GM12878 (cell line): Measurements from ENCODE around the gene DLK1. TPM values are rescaled to one million over a fixed set of nuclear protein-coding genes. Genes with fewer than 3 reads are reported as not detected.

Experiments
- ATAC-seq: fragments of 200-7000 bp; cut with Tn5 transposase; 3 replicates; pipeline ENCODE4 v1.9.1; 2020; ENCODE audit warnings: mild to moderate bottlenecking, moderate library complexity
- BruUV-seq: library from RNA; stranded (reverse); fragments of 400-500 nt; replicated peaks from 2 replicates; lab custom pipeline; 2021; lab: Mats Ljungman, UMichigan
- CTCF ChIA-PET: fragments of 300-600 bp; sonication (Branson Sonifier 250); formaldehyde crosslinking; extraction: SDS; loops from one replicate; lab custom pipeline; 2021; ENCODE audit warnings: inconsistent platforms; lab: Yijun Ruan, JAX
- POLR2A ChIA-PET: fragments of 350-600 bp; formaldehyde crosslinking; extraction: SDS; loops from one replicate; lab custom pipeline; 2021; ENCODE audit warnings: inconsistent platforms; lab: Charles Lee
- RAD21 ChIA-PET: fragments of 300-600 bp; sonication (Branson Sonifier 250); formaldehyde crosslinking; loops from one replicate; lab custom pipeline; 2023; ENCODE audit warnings: antibody characterized with exemption; ENCODE audit not compliant: unreplicated experiment; lab: Charles Lee
- SMC1A ChIA-PET: fragments of 300-600 bp; sonication (Branson Sonifier 250); formaldehyde crosslinking; loops from one replicate; lab custom pipeline; 2023; ENCODE audit not compliant: unreplicated experiment, uncharacterized antibody; lab: Charles Lee
- DNase-seq: peaks from one replicate; pipeline ENCODE4 v3.0.0-alpha.2; 2011; ENCODE audit warnings: low read depth, low spot score
- FAIRE-seq: peaks from 3 replicates; lab custom pipeline; 2011; peaks lifted over from hg19 to GRCh38; lab: Jason Lieb, UNC
- H2AFZ ChIP-seq: 2 replicates; pipeline ENCODE4 v1.6.0; 2011; ENCODE audit warnings: low read depth, low read length, control low read depth; ENCODE audit not compliant: control insufficient read depth
- H3K27ac ChIP-seq: 2 replicates; pipeline ENCODE4 v1.5.1; 2011; ENCODE audit warnings: control low read depth; ENCODE audit not compliant: control insufficient read depth, insufficient read depth
- H3K27me3 ChIP-seq, 2 experiments: replicated peaks in 1 of 2; 2 replicates each; pipeline versions ENCODE4 v1.6.0 to v1.6.1; 2011; ENCODE audit warnings: low read length in 1 of 2; ENCODE audit not compliant: control insufficient read depth in 2 of 2, insufficient read depth in 2 of 2
- H3K36me3 ChIP-seq, 2 experiments: 2 replicates each; pipeline ENCODE4 v1.5.1; 2011; ENCODE audit warnings: low read length in 1 of 2; ENCODE audit not compliant: control insufficient read depth in 2 of 2, insufficient read depth in 2 of 2
- H3K4me1 ChIP-seq: 2 replicates; pipeline ENCODE4 v1.6.1; 2011; ENCODE audit warnings: mild to moderate bottlenecking, low read length, moderate library complexity, mixed read lengths; ENCODE audit not compliant: control insufficient read depth, insufficient read depth
- H3K4me2 ChIP-seq: 2 replicates; pipeline ENCODE4 v1.6.0; 2011; ENCODE audit warnings: control low read depth; ENCODE audit not compliant: control insufficient read depth, insufficient read depth
- H3K4me3 ChIP-seq: fragments of 200-600 bp; sonication (generic); 2 replicates; pipeline ENCODE4 v1.5.1; 2016
- H3K79me2 ChIP-seq: 2 replicates; pipeline ENCODE4 v1.6.0; 2011; ENCODE audit warnings: low read length; ENCODE audit not compliant: control insufficient read depth, insufficient read depth
- H3K9ac ChIP-seq: 2 replicates; pipeline ENCODE4 v1.8.0; 2011; ENCODE audit warnings: low read length, control low read depth, mixed read lengths; ENCODE audit not compliant: control insufficient read depth, insufficient read depth
- H3K9me3 ChIP-seq: replicated peaks from 3 replicates; pipeline ENCODE4 v1.5.1; 2011; ENCODE audit warnings: mild to moderate bottlenecking, low read length; ENCODE audit not compliant: control insufficient read depth, insufficient read depth
- H4K20me1 ChIP-seq: 2 replicates; pipeline ENCODE4 v1.6.0; 2011; ENCODE audit not compliant: control insufficient read depth, insufficient read depth
- ATF7 ChIP-seq: fragments of 450-650 bp; IDR thresholded peaks from 2 replicates; pipeline ENCODE4 v1.6.1; 2016; ENCODE audit warnings: low read depth, mild to moderate bottlenecking
- BHLHE40 ChIP-seq, 2 experiments: fragments of 450-650 bp in 1 of 2; IDR thresholded peaks; 2 replicates each; pipeline ENCODE4 v1.6.1; 2011 to 2017; ENCODE audit warnings: low read depth in 2 of 2, borderline replicate concordance in 1 of 2, improper control_type of control experiment in 1 of 2, low read length in 1 of 2, mild to moderate bottlenecking in 1 of 2
- CHD1 ChIP-seq: IDR thresholded peaks from 2 replicates; pipeline ENCODE4 v1.6.1; 2012; ENCODE audit warnings: low read depth, low read length, improper control_type of control experiment
- EGR1 ChIP-seq, 2 experiments: IDR thresholded peaks; 1 replicate in 1 of 2; 2 replicates in 1 of 2; pipeline ENCODE4 v1.6.1; 2011 to 2012; ENCODE audit warnings: low read depth in 2 of 2, low read length in 2 of 2, borderline replicate concordance in 1 of 2, mild to moderate bottlenecking in 1 of 2, moderate library complexity in 1 of 2
- EP300 ChIP-seq, 2 experiments: fragments of 150-350 bp in 1 of 2; IDR thresholded peaks; 2 replicates each; pipeline ENCODE4 v1.6.1; 2011 to 2012; ENCODE audit warnings: low read depth in 2 of 2, low read length in 2 of 2, borderline replicate concordance in 1 of 2, improper control_type of control experiment in 1 of 2, inconsistent platforms in 1 of 2; ENCODE audit not compliant: control insufficient read depth in 1 of 2
- ESRRA ChIP-seq: IDR thresholded peaks from 2 replicates; pipeline ENCODE4 v1.6.1; 2012; ENCODE audit warnings: mild to moderate bottlenecking, low read length, improper control_type of control experiment
- EZH2 ChIP-seq: IDR thresholded peaks from 2 replicates; pipeline ENCODE4 v1.6.1; 2012; ENCODE audit warnings: low read depth, mild to moderate bottlenecking, control low read depth, inconsistent platforms, low read length, borderline replicate concordance; ENCODE audit not compliant: control insufficient read depth
- FOXM1 ChIP-seq: IDR thresholded peaks from 2 replicates; pipeline ENCODE4 v1.6.1; 2012; ENCODE audit warnings: low read depth, mild to moderate bottlenecking, inconsistent platforms, low read length, moderate library complexity
- MYB ChIP-seq: fragments of 150-350 bp; IDR thresholded peaks from 2 replicates; pipeline ENCODE4 v1.6.1; 2014; ENCODE audit warnings: mild to moderate bottlenecking, low read depth, low read length, borderline replicate concordance
- NBN ChIP-seq: fragments of 450-650 bp; IDR thresholded peaks from 2 replicates; pipeline ENCODE4 v1.6.1; 2016
- RAD21 ChIP-seq: IDR thresholded peaks from 2 replicates; pipeline ENCODE4 v1.6.1; 2011; ENCODE audit warnings: mild to moderate bottlenecking, low read depth, low read length, moderate library complexity; ENCODE audit not compliant: insufficient read depth
- RELB ChIP-seq: fragments of 450-650 bp; IDR thresholded peaks from 2 replicates; pipeline ENCODE4 v1.6.1; 2017; ENCODE audit warnings: low read depth, mild to moderate bottlenecking, moderate library complexity
- STAT1 ChIP-seq: fragments of 450-650 bp; conservative IDR thresholded peaks from 2 replicates; pipeline ENCODE4 v1.6.1; 2014; ENCODE audit warnings: antibody characterized with exemption, mild to moderate bottlenecking
- SUPT20H ChIP-seq: IDR thresholded peaks from 2 replicates; pipeline ENCODE4 v1.6.1; 2011; ENCODE audit warnings: low read depth, mild to moderate bottlenecking, low read length, moderate library complexity, borderline replicate concordance; ENCODE audit not compliant: control insufficient read depth
- TCF12 ChIP-seq: IDR thresholded peaks from 2 replicates; pipeline ENCODE4 v1.6.1; 2011; ENCODE audit warnings: low read depth, mild to moderate bottlenecking, low read length
- TCF3 ChIP-seq: IDR thresholded peaks from 2 replicates; pipeline ENCODE4 v1.6.1; 2012; ENCODE audit warnings: low read depth, mild to moderate bottlenecking, low read length, borderline replicate concordance; ENCODE audit not compliant: insufficient read depth
- ZNF622 ChIP-seq: fragments of 450-650 bp; IDR thresholded peaks from 2 replicates; pipeline ENCODE4 v1.6.1; 2017; ENCODE audit warnings: mild to moderate bottlenecking, inconsistent platforms
- WGBS: methylation state at CpG from one replicate; pipeline ENCODE4 v1.1.6; 2016; ENCODE audit warnings: low lambda C conversion rate; ENCODE audit not compliant: insufficient replicate concordance, insufficient coverage; ENCODE audit errors: missing lambda C conversion rate; 5-methylcytosine and 5-hydroxymethylcytosine counted together
- in situ Hi-C: fragments of 300-500 bp; cut with MboI; formaldehyde crosslinking; loops from 9 replicates; pipeline ENCODE4 v1.14.3; 2018; ENCODE audit warnings: mixed read lengths
- intact Hi-C: fragments of 100-400 bp; cut with micrococcal nuclease; formaldehyde crosslinking; loops from one replicate; pipeline ENCODE4 v1.14.2; 2022; ENCODE audit not compliant: unreplicated experiment
- polyA plus RNA-seq, 11 experiments: library from polyadenylated mRNA; depleted of rRNA in 4 of 11; unstranded in 6 of 11; stranded (reverse) in 5 of 11; fragments of >200 nt; fragmentation: Nextera tagmentation in 4 of 11; fragmentation: Illumina TruSeq in 1 of 11; extraction: Ambion mirVana in 4 of 11; extraction: Trizol in 1 of 11; gene quantifications; 1 replicate in 1 of 11; 2 replicates in 10 of 11; pipeline versions ENCODE4 v1.2.1 to v1.2.3, GENCODE V29; 2011 to 2016; ENCODE audit warnings: inconsistent platforms in 2 of 11, missing spikeins in 2 of 11, low read depth in 1 of 11
- total RNA-seq, 4 experiments: library from RNA; depleted of rRNA in 3 of 4; stranded (reverse); fragments of >200 nt in 3 of 4; fragmentation: Illumina TruSeq in 1 of 4; extraction: Trizol in 1 of 4; gene quantifications; 2 replicates each; pipeline versions ENCODE4 v1.2.1 to v1.2.3, GENCODE V29; 2013 to 2021

DLK1 gene
- total and polyA plus RNA-seq, 10 of the 15 experiments (the other 5 are each of a cell fraction or from before 2014, with no cell fraction given), result 0.87 TPM; not detected in 9

- TF ChIP-seq RELB (no peak), BHLHE40 (IDR thresholded peaks at IDR 0.05; ENCODE audit: borderline replicate concordance in 1 of 2, low read depth in 2 of 2, low read length in 1 of 2) (no peak), ESRRA (no peak), ATF7 (no peak)
Observed at GRCh38 chr14:100785338-100785615, 58.6 kb downstream of the DLK1 start (continued).

- Histone ChIP-seq H3K4me3 (no peak overlapping the region), H4K20me1 (no peaks in the 10 kb centered on the region), H3K27ac (no peak overlapping the region), H3K4me2 (no peak overlapping the region), H3K27me3 (peaks cover 0 to 2% of the 10 kb centered on the region in 2 experiments; a peak in 2 of 4 replicates), H3K79me2 (no peaks in the 10 kb centered on the region), H3K4me1 (no peaks in the 10 kb centered on the region), H2AFZ (no peak overlapping the region), H3K9ac (no peak overlapping the region), H3K9me3 (no peaks in the 10 kb centered on the region), H3K36me3 (no peaks in the 10 kb centered on the region)
- 40% methylated on average over 7 of the region's 7 CpGs for whole genome bisulfite sequencing
- FAIRE-seq, result no peak
- BruUV-seq, result no TSS peak
- CTCF ChIA-PET, result no interaction called here
- in situ Hi-C loops (no loop called here), intact Hi-C loops (no loop called here)
- RAD21 ChIA-PET, result no interaction called here
- POLR2A ChIA-PET, result no interaction called here
- TF ChIP-seq EP300 (IDR thresholded peaks at IDR 0.05; ENCODE audit: borderline replicate concordance in 1 of 2, control insufficient read depth in 1 of 2, low read depth in 2 of 2, low read length in 2 of 2) (no peak), STAT1 (no peak), EZH2 (no peak), TCF12 (no peak), EGR1 (IDR thresholded peaks at IDR 0.05; ENCODE audit: borderline replicate concordance in 1 of 2, low read depth in 2 of 2, low read length in 2 of 2) (no peak), MYB (no peak), SUPT20H (no peak), CHD1 (no peak), RAD21 (no peak), TCF3 (no peak), FOXM1 (no peak), ZNF622 (no peak), NBN (no peak)
- ATAC-seq, result no peak
- SMC1A ChIA-PET, result no interaction called here
- no peak for DNase-seq
Observed at GRCh38 chr14:100785626-100786025, 58.9 kb downstream of the DLK1 start.
